Calu3 (cell line): ENCODE data around the gene EIF4G1. TPM values are rescaled to one million over a fixed set of nuclear protein-coding genes. Genes with fewer than 3 reads are reported as not detected.

Experiments
- BruUV-seq: library from RNA; stranded (reverse); fragments of 400-500 nt; replicated peaks from 2 replicates; lab custom pipeline; 2021; lab: Mats Ljungman, UMichigan
- CTCF ChIA-PET: fragments of 300-600 bp; sonication (Branson Sonifier 250); formaldehyde crosslinking; loops from one replicate; lab custom pipeline; 2022; ENCODE audit warnings: antibody characterized with exemption; lab: Charles Lee
- DNase-seq: peaks from one replicate; pipeline ENCODE4 v3.0.0; 2022
- H3K27ac Mint-ChIP-seq: one replicate; pipeline ENCODE4 v1.8.0; 2022; ENCODE audit warnings: mixed read lengths; ENCODE audit not compliant: unreplicated experiment
- H3K27me3 Mint-ChIP-seq: one replicate; pipeline ENCODE4 v1.8.0; 2022; ENCODE audit warnings: mixed read lengths; ENCODE audit not compliant: unreplicated experiment
- H3K36me3 Mint-ChIP-seq: one replicate; pipeline ENCODE4 v1.8.0; 2022; ENCODE audit warnings: mild to moderate bottlenecking, moderate library complexity, mixed read lengths; ENCODE audit not compliant: insufficient read depth, unreplicated experiment
- H3K4me1 Mint-ChIP-seq: one replicate; pipeline ENCODE4 v1.8.0; 2022; ENCODE audit warnings: mild to moderate bottlenecking, low read depth, mixed read lengths; ENCODE audit not compliant: unreplicated experiment
- H3K4me3 Mint-ChIP-seq: one replicate; pipeline ENCODE4 v1.8.0; 2022; ENCODE audit warnings: mild to moderate bottlenecking, low read depth, moderate library complexity, mixed read lengths; ENCODE audit not compliant: unreplicated experiment
- H3K9me3 Mint-ChIP-seq: one replicate; pipeline ENCODE4 v1.8.0; 2022; ENCODE audit warnings: low read depth, mixed read lengths; ENCODE audit not compliant: unreplicated experiment
- intact Hi-C: fragments of 100-400 bp; cut with micrococcal nuclease; formaldehyde crosslinking; loops from one replicate; pipeline ENCODE4 v1.10.0; 2022; ENCODE audit not compliant: unreplicated experiment
- total RNA-seq: library from RNA; stranded (reverse); gene quantifications from 2 replicates; pipeline ENCODE4 v1.2.3, GENCODE V29; 2022
- TF ChIP-seq, protein P1 (sequence below): fragments of 200-600 bp; IDR thresholded peaks from one replicate; pipeline ENCODE4 v1.8.0; 2022; ENCODE audit warnings: antibody characterized with exemption; ENCODE audit not compliant: unreplicated experiment

The EIF4G1 gene
- total RNA-seq, 1 experiment from 2014 or later: 673 TPM

DNA sequence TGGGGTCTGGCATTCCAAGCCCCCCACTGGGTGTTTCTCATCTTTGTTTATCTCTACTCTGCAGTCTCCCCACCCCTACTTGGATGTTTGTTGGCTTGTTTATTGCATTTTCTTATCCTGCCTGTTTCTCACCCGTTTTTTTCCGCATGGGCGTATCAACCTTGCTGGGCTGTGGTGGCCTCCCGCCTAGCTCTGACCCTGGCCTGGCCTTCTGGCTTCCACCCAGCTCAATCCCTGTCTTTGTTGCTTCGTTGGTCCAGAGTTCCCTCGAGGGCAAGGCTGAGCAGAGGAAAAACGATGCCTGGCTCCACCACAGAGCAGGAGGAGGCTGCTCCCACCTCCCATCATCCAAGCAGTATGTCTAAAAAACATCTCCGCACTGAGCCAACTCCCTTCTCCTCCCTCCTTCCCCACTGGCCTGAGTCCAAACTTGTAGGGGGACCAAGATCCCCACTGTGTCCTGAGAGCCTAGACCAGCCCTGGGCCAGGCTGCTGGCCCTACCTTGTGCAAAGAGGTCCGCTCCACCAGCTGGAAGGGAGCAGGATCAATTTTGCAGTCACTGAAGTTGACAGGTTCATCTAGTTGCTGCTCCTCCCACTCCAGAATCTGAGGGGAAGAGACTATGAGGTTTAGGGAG, 37.2 kb downstream of the EIF4G1 start:
- Mint-ChIP-seq H3K27ac (no peak overlapping the region), H3K4me3 (no peak overlapping the region), H3K27me3 (no peaks in the 10 kb centered on the region), H3K36me3 (peaks cover 10% of the 10 kb centered on the region), H3K4me1 (peaks cover 15% of the 10 kb centered on the region), H3K9me3 (no peaks in the 10 kb centered on the region)
- no peak for DNase-seq
- TF ChIP-seq, protein P1, sequence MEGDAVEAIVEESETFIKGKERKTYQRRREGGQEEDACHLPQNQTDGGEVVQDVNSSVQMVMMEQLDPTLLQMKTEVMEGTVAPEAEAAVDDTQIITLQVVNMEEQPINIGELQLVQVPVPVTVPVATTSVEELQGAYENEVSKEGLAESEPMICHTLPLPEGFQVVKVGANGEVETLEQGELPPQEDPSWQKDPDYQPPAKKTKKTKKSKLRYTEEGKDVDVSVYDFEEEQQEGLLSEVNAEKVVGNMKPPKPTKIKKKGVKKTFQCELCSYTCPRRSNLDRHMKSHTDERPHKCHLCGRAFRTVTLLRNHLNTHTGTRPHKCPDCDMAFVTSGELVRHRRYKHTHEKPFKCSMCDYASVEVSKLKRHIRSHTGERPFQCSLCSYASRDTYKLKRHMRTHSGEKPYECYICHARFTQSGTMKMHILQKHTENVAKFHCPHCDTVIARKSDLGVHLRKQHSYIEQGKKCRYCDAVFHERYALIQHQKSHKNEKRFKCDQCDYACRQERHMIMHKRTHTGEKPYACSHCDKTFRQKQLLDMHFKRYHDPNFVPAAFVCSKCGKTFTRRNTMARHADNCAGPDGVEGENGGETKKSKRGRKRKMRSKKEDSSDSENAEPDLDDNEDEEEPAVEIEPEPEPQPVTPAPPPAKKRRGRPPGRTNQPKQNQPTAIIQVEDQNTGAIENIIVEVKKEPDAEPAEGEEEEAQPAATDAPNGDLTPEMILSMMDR: no peak
- CTCF ChIA-PET: interaction anchor here (1.2 to 1.4 kb wide), 2 partner anchors 8 to 11 kb away, joined by 4 read pairs; no protein-coding TSS in a partner anchor
- intact Hi-C loops: no loop called here
- no TSS peak for BruUV-seq

DNA sequence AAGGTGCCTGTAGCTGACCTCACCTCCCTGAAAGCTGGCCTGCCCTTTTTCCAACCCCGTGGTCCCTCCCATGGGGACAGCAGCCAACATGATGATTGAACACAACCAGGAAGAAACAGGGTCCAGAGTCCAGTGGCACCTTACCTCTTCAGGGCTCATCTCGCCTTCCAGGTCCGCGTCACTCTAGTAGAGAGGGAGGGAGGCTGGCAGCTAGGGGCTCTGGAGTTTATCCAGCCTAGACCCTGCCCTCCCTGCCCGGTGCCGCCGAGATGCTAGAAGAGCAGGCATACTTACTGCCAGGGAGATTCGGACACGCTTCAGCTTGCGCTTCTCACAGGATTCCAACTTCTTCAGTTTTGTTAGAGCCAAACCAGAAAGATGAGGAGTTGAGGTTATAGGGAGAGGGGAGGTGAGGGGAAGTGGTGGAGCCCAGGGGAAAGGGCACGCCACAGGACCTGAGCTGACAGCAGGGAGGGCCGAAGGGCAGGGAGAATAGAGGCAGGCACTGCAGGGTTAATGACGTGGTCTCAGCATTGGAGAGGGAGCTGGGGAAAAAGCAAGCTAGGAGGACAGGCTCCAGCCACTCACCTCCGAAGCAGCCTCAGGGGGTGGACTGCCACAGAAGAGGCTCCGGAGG, 37.9 kb downstream of the EIF4G1 start:
- peaks cover 10% of the 10 kb centered on the region for H3K36me3 Mint-ChIP-seq
- no TSS peak for BruUV-seq
- TF ChIP-seq, protein P1: no peak
- no peak overlapping the region for H3K4me3 Mint-ChIP-seq
- H3K4me1 Mint-ChIP-seq: peaks cover 15% of the 10 kb centered on the region
- H3K27me3 Mint-ChIP-seq: no peaks in the 10 kb centered on the region
- H3K9me3 Mint-ChIP-seq: no peaks in the 10 kb centered on the region
- intact Hi-C loops: no loop called here
- H3K27ac Mint-ChIP-seq: no peak overlapping the region
- peak; percentile 42 for DNase-seq
- CTCF ChIA-PET: interaction anchor here (1.0 kb wide), 1 partner anchor 65 kb away, joined by 3 read pairs; no protein-coding TSS in a partner anchor

- BruUV-seq: no TSS peak
- TF ChIP-seq, protein P1: no peak
- Mint-ChIP-seq H3K9me3 (no peaks in the 10 kb centered on the region), H3K4me3 (no peak overlapping the region), H3K4me1 (peaks cover 15% of the 10 kb centered on the region), H3K27ac (no peak overlapping the region), H3K27me3 (no peaks in the 10 kb centered on the region), H3K36me3 (peaks cover 10% of the 10 kb centered on the region)
- DNase-seq: no peak
- intact Hi-C loops: no loop called here
- CTCF ChIA-PET: interaction anchor here (0.9 to 1.1 kb wide), 3 partner anchors 9 to 65 kb away, joined by 3 to 11 read pairs (median 4); no protein-coding TSS in a partner anchor
Observed at GRCh38 chr3:184352897-184353545, 38.6 kb downstream of the EIF4G1 start.

DNA sequence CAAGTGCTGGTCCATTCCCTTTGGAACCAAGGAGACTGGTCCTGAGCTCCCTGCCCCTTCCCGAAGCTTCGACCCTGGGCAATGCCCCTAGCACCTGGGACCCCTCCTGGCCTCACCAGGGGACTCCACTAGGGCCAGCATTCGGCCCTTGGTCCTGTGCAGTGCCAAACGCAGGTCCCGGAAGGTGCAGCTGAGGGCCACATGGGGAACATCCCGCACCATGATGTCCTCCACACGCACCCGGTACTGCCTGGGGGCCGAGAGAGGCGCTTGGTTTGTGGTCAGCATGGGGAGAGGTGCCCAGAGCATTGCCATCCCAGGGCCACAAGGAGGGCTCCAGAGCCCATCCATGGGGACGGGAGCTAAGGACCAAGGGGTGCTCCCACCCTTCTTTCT, 39.1 kb downstream of the EIF4G1 start:
- Mint-ChIP-seq H3K27ac (no peak overlapping the region), H3K9me3 (no peaks in the 10 kb centered on the region), H3K36me3 (peaks cover 10% of the 10 kb centered on the region), H3K4me3 (no peak overlapping the region), H3K4me1 (peaks cover 15% of the 10 kb centered on the region), H3K27me3 (no peaks in the 10 kb centered on the region)
- CTCF ChIA-PET: interaction anchor here (0.9 to 1.1 kb wide), 2 partner anchors 9 to 49 kb away, joined by 4 to 11 read pairs; no protein-coding TSS in a partner anchor
- no peak for DNase-seq
- TF ChIP-seq, protein P1: no peak
- BruUV-seq: no TSS peak
- intact Hi-C loops: no loop called here
